ENCODE results near the gene MED15.

Gene MED15

DNA sequence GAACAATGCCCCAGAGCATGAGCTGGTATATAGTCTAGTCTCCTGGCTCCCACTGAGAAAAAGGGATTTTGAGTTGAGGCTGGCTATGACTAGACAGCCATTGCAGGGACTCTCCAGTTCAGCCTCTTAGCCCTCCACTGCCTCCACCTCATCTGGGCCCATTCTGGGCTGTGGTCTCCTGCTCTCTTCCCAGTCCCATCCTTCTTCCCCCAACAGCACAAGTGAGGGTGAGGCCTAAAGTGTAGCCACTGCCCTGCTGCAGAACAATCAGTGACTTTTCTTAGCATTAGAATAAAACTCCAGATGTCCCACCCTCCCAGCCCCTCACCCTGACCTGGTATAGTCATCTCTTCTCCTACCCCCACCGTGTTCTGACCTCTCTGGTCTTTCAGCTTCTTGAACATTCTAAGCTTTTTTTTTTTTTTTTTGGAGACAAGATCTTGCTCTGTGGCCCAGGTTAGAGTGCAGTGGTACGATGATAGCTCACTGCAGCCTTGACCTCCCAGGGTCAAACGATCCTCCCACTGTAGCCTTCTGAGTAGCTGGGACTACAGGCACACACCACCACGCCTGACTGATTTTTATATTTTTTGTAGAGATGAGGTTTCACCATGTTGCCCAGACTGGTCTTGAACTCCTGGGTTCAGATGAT is 4.3 kb downstream of the MED15 start:
- no peak for DNase-seq

DNA sequence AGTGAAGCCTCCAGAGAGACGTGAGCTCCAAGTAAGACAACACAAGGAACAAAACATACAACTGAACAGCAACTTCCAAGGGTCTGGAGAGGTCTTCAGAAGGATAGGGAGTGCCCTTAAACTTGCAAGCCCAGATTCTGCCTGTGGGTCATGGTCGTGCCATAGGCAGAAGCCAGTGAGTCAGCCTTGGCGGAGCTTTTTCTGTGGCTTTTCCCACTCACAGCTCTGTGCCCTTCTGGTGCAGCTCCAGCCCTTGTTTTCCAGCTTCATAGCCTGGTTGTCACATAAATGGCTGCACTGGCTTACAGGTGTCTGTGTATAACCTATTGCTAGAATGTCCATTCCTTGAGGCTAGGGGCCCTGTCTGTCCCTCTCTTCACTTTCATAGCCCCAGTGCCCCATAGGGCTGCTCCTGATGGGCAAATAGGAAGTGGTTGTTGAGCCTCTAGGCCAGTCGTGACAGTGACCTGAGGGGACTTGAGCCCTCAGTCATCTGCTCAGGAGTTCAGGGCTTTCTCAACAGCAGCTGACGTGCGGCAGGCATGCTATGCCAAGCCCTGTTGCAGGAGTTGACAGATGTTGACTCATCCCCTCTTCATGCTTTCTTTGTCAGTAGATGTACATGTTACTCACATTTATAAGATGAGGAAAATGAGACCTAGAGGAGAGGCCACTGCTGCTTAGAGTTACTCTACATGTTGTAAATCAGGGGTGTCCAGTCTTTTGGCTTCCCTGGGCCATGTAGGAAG is 7.4 kb downstream of the MED15 start:
- DNase-seq = no peak

DNA sequence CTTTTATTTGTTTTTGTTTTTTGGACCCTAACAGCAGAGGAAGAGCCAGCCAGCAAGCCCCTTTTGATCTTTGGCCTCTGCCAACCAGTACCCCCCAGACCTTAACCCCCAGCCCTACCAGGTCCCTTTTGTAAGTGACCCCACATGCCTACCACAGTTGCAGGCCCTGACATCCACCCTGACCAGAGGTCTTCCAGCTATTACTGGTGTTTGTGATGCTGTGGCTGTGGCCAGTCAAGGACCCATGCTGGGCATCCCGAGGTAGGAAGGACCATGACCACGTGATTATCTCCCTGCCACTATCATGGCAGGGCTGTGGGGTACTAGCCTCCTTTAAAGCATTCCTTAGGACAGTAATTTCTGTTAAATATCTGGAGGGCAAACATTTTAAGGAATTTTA is 9.0 kb downstream of the MED15 start:
- DNase-seq = no peak

DNA sequence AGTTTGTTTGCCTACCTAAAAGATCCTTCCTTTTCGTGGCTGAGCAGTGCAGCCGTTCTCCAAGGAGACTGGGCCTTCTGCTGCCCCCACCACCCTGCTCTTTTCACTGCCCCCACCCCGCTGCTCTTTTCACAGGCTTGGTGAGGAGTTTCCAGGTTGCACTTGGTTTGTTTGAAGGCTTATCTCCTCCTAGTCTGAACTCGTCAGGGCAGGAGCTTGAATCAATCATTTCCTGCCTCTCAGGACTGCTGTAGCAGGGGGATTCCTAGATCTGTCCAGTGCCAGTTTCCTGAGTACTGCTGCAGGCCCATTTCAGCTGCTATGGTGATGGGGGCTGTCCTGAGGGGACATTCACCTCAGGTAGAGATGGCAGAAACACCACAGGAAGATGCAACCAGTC is 10.0 kb downstream of the MED15 start:
- no peak for DNase-seq

GRCh38 chr22:20517841-20518592 is 10.6 kb downstream of the MED15 start:
- no peak for DNase-seq

GRCh38 chr22:20519558-20519957 is 12.1 kb downstream of the MED15 start:
- no peak for DNase-seq

DNA sequence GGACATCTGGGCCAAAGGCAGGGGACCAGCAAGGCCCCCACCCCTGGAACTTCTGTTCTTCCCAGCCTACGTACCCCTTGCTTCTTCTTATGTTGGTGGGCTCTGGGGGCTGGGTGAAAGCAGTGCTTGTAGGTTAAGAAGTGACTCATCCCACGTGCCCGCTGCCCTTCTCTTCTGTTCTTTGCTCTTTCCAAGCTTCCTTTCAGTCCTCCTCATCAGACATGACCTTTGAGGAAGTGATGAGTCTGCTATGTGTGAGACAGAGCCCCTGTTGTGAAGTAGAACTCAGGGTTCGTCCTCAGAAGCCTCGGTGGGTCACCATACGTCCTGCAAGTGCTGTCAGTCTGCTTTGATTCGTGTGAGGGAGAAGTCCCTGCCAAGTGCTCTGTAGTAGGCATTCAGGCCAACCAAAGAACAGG is 12.7 kb downstream of the MED15 start:
- DNase-seq = no peak

DNA sequence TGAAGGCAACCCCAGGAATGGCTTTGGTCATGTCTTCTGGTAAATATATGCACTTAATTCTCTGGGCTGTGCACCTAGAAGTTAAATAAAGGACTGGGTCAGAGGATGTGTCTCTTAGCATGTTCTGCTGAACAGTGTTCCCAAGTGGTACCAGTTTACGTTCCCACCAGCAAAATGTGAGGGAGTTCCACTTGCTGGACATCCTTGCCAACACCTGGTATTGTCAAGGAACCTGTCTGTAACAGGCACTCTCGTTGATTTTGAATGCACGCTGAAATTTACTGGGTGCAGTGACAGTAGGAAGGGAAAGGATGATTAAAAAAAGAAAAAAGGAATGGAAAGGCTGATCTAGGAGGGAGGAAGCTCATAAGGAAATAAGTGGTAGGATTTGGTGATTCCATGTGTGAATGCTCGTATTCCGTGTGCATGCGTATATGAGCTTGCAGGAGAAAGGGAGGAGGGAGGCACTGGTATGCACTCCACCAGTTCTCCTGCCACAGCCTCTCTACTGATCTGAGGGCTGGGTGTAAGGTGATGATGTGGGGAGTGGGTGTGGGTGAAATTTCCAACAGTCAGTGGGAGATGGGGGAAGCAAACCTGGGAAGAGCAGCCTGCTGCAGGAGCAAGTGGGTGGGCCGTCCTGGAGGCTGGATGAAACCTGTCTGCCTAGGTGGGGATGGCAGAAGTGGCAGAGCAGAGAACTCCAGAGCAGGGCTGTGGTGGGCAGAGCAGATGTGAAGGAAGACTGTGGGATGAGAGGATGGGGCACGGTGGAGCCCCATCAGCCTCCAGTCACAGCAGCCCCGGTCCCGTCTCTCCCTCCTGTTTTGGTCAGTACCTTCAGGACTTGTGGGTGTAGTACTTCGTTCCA is 15.0 kb downstream of the MED15 start:
- no peak for DNase-seq

GRCh38 chr22:20523086-20523983 is 15.9 kb downstream of the MED15 start:
- no peak for DNase-seq

DNA sequence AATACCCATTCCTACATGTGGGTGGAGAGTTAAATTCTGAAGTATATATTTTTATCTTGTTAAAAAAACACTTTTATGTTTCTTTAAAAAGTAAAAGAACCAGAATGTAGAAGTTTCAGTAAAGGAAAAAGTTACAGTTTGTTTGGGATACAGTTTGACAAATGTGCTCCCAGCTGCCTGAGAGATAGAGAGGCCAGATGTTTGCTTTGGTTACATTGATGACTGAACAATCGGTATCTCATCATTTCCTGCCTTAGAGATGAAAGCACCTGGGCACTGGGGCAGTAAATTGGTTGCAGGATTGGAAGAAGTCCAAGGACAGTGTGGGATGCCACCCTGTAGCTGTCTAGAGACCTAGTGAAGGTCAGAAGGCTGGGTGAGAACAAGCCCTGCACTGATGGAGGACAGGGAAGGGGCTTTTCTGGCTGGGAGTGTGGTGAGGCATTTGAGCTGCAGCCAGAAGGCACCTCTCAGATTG is 16.6 kb downstream of the MED15 start:
- DNase-seq = no peak

DNA sequence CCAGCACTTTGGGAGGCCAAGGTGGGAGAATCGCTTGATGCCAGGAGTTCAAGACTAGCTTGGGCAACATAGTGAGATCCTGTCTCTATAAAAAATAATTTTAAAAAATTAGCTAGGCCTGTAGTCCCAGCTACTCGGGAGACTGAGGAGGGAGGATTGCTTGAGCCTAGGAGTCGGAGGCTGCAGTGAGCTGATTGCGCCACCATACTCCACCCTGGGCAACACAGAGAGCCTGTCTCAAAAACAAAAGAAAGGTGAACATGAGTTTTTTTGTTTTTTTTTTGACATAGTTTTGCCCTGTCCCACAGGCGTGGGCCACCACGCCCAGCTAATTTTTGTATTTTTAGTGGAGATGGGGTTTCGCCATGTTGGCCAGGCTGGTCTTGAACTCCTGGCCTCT is 17.6 kb downstream of the MED15 start:
- DNase-seq = no peak

GRCh38 chr22:20526305-20526627 is 18.9 kb downstream of the MED15 start:
- DNase-seq = no peak

DNA sequence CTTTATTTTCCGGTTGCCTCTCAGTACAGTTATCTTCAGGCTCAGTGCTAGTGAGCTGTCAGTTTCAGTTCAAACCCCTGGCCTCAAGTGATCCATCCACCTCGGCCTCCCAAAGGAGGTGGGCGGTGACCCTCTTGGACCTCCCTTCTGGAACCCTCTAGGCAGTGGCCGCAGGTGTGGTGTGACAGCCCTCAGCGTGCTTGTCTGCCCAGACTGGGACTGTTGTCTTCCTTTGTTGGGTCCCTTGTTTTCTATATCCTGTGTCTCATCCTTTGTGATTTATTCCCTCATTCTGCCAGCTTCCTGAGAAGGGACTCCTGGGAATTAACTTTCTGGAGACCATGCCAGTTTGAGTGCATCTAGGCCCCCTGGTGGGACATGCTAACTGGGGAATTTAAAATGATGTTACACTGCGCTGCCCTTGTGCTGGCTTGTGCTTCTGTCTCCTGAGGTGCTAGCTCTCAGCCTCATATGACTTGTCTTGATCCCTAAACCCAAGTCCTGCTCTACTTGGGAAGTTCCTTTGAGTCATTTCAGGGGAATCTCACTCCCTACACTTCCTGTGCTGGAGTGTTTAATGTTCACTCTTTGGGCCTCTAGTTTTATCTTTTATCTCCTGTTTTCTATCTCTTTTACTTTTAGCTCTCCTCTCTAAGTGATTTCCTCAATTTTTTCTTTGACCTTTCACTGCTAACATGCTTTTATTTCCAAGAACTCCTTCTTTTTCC is 19.4 kb downstream of the MED15 start:
- DNase-seq = no peak

DNA sequence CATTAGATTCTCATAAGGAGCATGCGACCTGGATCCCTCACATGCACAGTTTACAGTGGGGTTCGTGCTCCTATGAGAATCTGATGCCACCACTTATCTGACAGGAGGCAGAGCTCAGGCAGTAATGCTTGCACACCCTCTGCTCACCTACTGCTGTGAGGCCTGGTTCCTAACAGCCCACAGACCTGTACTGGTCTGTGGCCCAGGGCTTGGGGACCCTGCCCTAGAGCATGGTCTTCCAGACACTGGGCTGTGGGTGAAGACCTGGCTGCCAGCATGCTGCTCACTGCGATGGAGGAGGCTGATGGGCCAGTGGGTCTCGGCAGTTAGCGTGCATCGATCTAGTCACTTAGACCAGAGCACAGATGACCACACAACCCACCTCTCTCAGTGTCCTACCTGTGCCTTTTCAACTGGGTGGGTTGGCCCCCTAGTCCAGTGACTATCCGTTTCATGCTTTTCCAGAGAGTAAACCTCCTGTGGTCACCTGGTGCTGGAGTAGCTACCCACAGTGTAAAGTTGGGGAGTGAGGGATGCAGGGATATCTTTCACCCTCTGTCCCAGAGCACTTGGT is 21.1 kb downstream of the MED15 start:
- DNase-seq = no peak

DNA sequence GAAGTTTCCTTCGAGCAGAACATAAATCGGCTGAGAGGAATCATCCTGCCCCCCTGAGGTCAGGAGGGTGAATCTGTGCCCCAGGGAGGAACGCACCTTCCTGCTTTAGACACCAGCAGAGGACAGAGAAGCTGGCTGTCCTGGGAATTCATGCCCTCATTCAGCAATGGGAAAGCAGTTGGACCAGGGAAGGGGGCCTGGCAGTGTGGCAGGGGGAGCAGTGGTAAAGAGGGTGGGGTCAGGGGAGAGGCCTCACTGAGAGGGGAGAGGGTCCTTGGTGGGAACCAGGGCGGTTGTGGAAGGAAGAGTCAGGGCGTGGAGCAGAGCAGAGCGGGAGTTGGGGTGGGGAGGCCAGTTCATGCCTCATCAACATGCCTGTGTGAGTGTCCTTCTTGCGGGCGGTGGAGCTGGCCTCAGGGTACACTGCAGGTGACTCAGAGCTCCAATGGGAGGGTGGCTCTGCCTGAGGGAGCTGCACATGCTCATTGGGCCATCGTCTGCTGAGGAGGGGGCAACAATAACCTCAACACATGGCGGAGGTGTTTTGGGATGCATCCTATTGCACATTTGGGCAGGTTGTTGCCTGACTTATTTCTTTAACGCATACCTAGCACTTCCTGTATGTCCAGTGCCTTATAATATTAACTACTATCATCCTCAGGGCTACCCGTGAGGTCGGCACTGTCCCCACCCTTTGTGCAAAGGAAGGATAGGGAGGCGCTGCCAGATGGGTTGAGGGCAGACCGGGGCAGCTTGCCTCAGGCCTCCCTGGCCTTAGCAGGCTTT is 23.2 kb downstream of the MED15 start:
- DNase-seq = no peak

DNA sequence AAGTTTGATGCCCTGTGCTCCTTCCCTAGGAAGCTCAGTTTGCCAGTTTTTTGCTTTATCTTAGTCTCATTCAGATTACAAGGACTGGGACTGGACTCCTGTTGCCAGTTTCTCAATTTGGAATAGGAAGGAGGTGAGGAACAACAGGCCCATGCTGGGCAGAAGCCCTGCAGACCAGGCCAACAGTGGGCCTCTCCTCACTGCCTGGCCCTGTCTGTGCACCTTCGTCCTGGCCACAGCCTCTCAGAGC is 23.7 kb downstream of the MED15 start:
- no peak for DNase-seq

DNA sequence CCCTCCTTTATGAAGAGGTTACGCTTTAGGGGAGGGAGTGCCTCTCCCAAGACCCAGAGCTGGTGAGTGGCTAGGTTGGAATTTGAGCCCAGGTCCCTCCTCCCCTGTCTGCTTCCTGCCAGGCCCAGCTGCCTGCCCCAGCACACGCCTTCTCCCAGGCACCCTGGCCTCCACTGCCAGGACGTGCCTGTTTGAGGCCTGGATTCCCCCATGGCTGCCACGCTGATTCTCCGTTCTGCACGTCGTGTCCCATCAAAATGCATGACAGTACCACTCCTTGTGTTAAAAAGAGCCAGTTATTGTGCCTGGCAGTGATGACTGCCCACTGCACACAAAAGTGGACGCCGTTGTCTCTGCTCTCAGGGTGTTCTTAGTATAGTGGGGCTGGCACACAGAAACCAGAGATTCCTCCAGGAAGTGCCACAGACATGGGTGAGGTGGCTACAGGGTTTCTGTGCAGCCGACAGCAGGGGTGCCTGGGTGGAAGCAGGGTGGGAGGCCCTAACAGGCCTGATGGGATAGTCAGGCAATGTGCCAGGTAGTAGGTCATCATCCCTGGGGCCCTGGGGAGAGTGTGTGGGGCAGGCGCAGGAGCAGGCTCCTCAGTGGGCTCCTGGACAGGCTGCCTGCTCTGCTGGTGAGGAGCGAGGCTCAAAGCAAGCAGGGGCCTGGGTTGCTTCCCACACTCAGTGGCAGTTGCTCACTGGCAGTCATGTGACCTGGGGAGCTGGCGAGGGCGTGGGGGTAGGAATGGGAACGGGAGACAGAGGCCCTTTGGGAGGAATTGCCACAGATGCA is 24.2 kb downstream of the MED15 start:
- DNase-seq = no peak

DNA sequence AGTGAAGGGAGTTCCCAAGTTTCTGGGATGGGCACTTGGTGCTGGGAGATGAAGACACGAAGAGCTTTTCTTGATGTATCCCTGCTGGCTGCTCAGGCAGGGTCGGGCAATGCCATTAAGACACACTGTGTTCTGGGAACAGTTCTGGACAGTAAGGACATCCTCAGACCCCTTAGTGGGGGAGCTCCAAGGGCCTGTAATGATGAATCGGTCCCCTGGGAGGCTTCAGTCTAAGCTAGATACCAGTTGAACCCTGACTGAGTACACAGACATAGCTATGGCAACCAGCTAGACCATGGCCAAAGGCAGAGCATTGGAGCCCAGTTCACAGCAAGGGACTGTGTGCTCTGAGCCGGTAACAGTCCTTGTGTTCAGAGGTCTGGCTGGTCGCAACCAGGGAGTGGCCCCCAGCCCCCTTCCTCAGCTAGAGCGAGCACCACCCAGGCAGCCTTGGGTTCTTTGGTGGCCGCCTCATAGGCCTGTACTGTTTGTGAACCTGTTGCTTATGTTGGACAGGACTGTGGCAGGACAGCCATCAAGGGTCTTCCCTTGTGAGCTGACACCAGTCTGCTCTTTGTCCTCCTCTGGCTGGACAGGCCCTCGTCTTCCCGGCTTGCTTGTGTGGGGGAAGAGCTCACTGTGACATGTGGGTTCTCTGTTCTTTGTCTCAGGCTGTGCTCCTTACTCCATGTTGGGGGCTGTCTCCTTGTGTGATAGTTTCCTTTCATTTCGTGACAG is 25.0 kb downstream of the MED15 start:
- no peak for DNase-seq
